MM.1S (cell line): Measurements from ENCODE around the gene LNX1.

ENCODE experiments used
- DNase-seq: peaks from one replicate; pipeline ENCODE4 v3.0.0-alpha.2; 2015
- H2AFZ ChIP-seq: fragments of 300-600 bp; sonication (generic); 2 replicates; pipeline ENCODE4 v1.6.0; 2016; ENCODE audit warnings: antibody characterized with exemption, low read length
- H3F3A ChIP-seq: fragments of 300-600 bp; sonication (generic); 2 replicates; pipeline ENCODE4 v1.6.1; 2016; ENCODE audit warnings: mild to moderate bottlenecking, antibody characterized with exemption, low read length, moderate library complexity, mixed read lengths; ENCODE audit not compliant: insufficient read depth
- H3K27ac ChIP-seq: fragments of 300-600 bp; sonication (generic); 2 replicates; pipeline ENCODE4 v1.5.1; 2016; ENCODE audit warnings: mild to moderate bottlenecking, low read length
- H3K27me3 ChIP-seq: fragments of 300-600 bp; sonication (generic); replicated peaks from 2 replicates; pipeline ENCODE4 v1.6.0; 2016; ENCODE audit warnings: low read length; ENCODE audit not compliant: insufficient read depth
- H3K36me3 ChIP-seq: fragments of 300-600 bp; sonication (generic); replicated peaks from 2 replicates; pipeline ENCODE4 v1.6.1; 2016; ENCODE audit warnings: mild to moderate bottlenecking, low read length, mixed read lengths; ENCODE audit not compliant: insufficient read depth
- H3K4me1 ChIP-seq: fragments of 300-600 bp; sonication (generic); 2 replicates; pipeline ENCODE4 v1.6.1; 2016; ENCODE audit warnings: low read length, mixed read lengths
- H3K4me2 ChIP-seq: fragments of 300-600 bp; sonication (generic); 2 replicates; pipeline ENCODE4 v1.6.0; 2016; ENCODE audit warnings: low read depth, low read length
- H3K4me3 ChIP-seq: fragments of 300-600 bp; sonication (generic); 2 replicates; pipeline ENCODE4 v1.5.1; 2016; ENCODE audit warnings: low read length, mixed read lengths
- H3K79me2 ChIP-seq: fragments of 300-600 bp; sonication (generic); 2 replicates; pipeline ENCODE4 v1.6.1; 2016; ENCODE audit warnings: mixed run types, low read length, mixed read lengths
- H3K9ac ChIP-seq: fragments of 300-600 bp; sonication (generic); 2 replicates; pipeline ENCODE4 v1.6.1; 2016; ENCODE audit warnings: low read length, mixed read lengths
- H3K9me2 ChIP-seq: fragments of 300-600 bp; sonication (generic); replicated peaks from 2 replicates; pipeline ENCODE4 v1.6.1; 2016; ENCODE audit warnings: mild to moderate bottlenecking, low read length, mixed read lengths; ENCODE audit not compliant: insufficient read depth
- H3K9me3 ChIP-seq: fragments of 300-600 bp; sonication (generic); replicated peaks from 2 replicates; pipeline ENCODE4 v1.6.1; 2016; ENCODE audit warnings: mild to moderate bottlenecking, low read length, mixed read lengths; ENCODE audit not compliant: insufficient read depth
- H4K20me1 ChIP-seq: fragments of 300-600 bp; sonication (generic); 2 replicates; pipeline ENCODE4 v1.6.1; 2016; ENCODE audit warnings: mild to moderate bottlenecking, low read length, moderate library complexity, mixed read lengths; ENCODE audit not compliant: insufficient read depth
- EZH2 ChIP-seq: fragments of 300-600 bp; sonication (generic); optimal IDR thresholded peaks from 2 replicates; pipeline ENCODE3; 2017; ENCODE audit warnings: low read depth, mild to moderate bottlenecking, antibody characterized with exemption, low read length, mixed read lengths
- EZH2phosphoT487 ChIP-seq: fragments of 300-600 bp; sonication (generic); IDR thresholded peaks from 2 replicates; pipeline ENCODE4 v1.6.1; 2018; ENCODE audit warnings: antibody characterized with exemption, low read length
- TF ChIP-seq, protein P1 (sequence below): fragments of 300-600 bp; sonication (generic); IDR thresholded peaks from 2 replicates; pipeline ENCODE4 v1.5.1; 2016; ENCODE audit warnings: antibody characterized with exemption, low read length, mixed read lengths

LNX1 gene

DNA sequence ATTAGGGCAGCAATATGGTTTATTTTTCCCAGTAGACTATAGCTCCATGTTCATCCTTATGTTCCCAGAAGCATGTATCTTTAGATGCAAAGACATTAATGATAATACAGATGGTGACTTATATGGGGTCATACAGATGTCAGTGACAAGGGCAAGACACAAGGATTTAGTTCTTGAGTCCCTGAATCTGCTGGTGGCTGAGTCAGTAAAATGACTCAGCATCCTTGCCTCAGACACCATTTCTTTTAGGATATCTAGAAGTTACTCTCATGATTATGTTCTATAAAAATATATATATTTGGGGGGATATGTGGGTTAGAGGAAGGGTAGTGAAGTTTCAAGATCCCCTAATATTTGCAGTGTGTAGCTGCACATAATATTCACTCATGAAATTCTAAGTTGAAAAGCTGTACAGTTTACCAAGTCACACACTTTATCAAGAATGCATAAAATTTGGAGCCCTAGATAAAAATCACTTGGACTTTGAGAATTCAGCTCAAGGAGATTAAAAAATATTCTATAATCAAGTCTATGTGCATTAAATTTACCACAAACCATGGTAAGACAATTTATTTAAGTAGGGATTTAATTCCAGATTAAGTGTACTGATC is 101.9 kb downstream of the LNX1 start:
- DNase-seq, result no peak

DNA sequence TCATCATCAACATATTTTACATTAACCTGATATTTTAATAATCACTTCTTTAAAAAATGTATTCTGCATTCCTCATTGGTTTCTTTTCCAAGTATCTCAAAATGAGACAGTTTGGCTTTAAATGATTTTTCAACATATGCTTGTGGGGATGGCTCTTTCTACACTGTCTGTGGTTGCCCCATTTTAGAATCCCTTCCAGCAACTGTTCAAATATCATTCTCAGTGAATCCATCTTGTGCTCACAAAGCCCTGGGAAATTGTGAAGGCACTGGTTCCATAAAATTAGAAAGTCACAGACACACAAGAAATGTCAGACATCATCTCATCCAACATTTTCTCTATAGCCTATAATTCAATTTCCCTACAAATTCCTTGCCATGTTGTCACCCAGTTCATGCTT is 103.5 kb downstream of the LNX1 start:
- Histone ChIP-seq H3K4me3 (no peak overlapping the region), H3F3A (no peaks in the 10 kb centered on the region), H3K27me3 (no peaks in the 10 kb centered on the region), H3K9me3 (no peaks in the 10 kb centered on the region), H3K4me2 (no peak overlapping the region), H3K9ac (no peak overlapping the region), H2AFZ (no peak overlapping the region), H3K9me2 (no peaks in the 10 kb centered on the region), H3K27ac (no peak overlapping the region), H3K36me3 (no peaks in the 10 kb centered on the region), H3K4me1 (no peaks in the 10 kb centered on the region), H3K79me2 (no peaks in the 10 kb centered on the region), H4K20me1 (no peaks in the 10 kb centered on the region)
- TF ChIP-seq, protein P1, sequence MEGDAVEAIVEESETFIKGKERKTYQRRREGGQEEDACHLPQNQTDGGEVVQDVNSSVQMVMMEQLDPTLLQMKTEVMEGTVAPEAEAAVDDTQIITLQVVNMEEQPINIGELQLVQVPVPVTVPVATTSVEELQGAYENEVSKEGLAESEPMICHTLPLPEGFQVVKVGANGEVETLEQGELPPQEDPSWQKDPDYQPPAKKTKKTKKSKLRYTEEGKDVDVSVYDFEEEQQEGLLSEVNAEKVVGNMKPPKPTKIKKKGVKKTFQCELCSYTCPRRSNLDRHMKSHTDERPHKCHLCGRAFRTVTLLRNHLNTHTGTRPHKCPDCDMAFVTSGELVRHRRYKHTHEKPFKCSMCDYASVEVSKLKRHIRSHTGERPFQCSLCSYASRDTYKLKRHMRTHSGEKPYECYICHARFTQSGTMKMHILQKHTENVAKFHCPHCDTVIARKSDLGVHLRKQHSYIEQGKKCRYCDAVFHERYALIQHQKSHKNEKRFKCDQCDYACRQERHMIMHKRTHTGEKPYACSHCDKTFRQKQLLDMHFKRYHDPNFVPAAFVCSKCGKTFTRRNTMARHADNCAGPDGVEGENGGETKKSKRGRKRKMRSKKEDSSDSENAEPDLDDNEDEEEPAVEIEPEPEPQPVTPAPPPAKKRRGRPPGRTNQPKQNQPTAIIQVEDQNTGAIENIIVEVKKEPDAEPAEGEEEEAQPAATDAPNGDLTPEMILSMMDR, result no peak
- no peak for TF ChIP-seq EZH2
- TF ChIP-seq EZH2phosphoT487, result no peak
- no peak for DNase-seq

More for the DNA sequence above, 101.9 kb downstream of the LNX1 start:
- H3K36me3 ChIP-seq, result no peaks in the 10 kb centered on the region
- H4K20me1 ChIP-seq, result no peaks in the 10 kb centered on the region
- TF ChIP-seq EZH2phosphoT487 (no peak), EZH2 (no peak)
- TF ChIP-seq, protein P1, result no peak
- H3F3A ChIP-seq, result no peaks in the 10 kb centered on the region
- H2AFZ ChIP-seq, result no peak overlapping the region
- no peak overlapping the region for H3K27ac ChIP-seq
- no peak overlapping the region for H3K4me3 ChIP-seq
- no peak overlapping the region for H3K9ac ChIP-seq
- H3K9me2 ChIP-seq, result no peaks in the 10 kb centered on the region
- H3K27me3 ChIP-seq, result no peaks in the 10 kb centered on the region
- no peaks in the 10 kb centered on the region for H3K79me2 ChIP-seq
- no peaks in the 10 kb centered on the region for H3K4me1 ChIP-seq
- H3K9me3 ChIP-seq, result no peaks in the 10 kb centered on the region
- H3K4me2 ChIP-seq, result no peak overlapping the region

DNA sequence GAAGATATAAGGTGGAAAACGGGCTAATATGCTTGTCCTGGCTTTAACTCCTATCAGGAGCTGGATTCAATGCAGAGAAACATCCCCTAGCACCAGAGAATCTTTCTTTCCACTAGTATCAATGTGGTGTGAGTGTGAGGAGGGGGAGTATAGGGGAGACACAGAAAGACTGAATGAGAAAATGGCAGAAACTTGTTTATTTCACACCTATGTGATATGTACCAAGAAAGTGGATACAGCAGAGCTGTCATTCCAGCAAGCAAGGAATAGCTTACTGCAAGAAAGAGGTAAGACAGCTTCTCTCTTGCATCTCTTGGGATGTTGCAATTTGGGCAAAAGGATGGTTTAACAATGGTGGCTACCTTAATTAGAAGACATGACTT is 105.6 kb downstream of the LNX1 start:
- Histone ChIP-seq H3K79me2 (no peaks in the 10 kb centered on the region), H3K27ac (no peak overlapping the region), H4K20me1 (no peaks in the 10 kb centered on the region), H3K9ac (no peak overlapping the region), H3K4me2 (no peak overlapping the region), H3K9me2 (no peaks in the 10 kb centered on the region), H3K4me1 (no peaks in the 10 kb centered on the region), H3K36me3 (no peaks in the 10 kb centered on the region), H3K4me3 (no peak overlapping the region), H3F3A (no peaks in the 10 kb centered on the region), H3K27me3 (no peaks in the 10 kb centered on the region), H2AFZ (no peak overlapping the region), H3K9me3 (no peaks in the 10 kb centered on the region)
- no peak for DNase-seq
- no peak for TF ChIP-seq EZH2phosphoT487
- TF ChIP-seq, protein P1, result no peak
- TF ChIP-seq EZH2, result no peak
